Activated T-cell treated with anti-CD3 and anti-CD28 coated beads, Interleukin-2, amount 50 U/mL, for 4 hours (primary cell): ENCODE data around the gene EPB41L2. TPM values are rescaled to one million over a fixed set of nuclear protein-coding genes. Genes with fewer than 3 reads are reported as not detected.

ENCODE experiments used
- ATAC-seq, 2 donors: fragments of 200-7000 bp; cut with Tn5 transposase; one replicate each; pipeline ENCODE4 v1.10.0; 2021
- DNase-seq: peaks from one replicate; pipeline ENCODE4 v3.0.0-alpha.2; 2020
- H3K27me3 Mint-ChIP-seq: one replicate; pipeline ENCODE4 v1.8.0; 2021; ENCODE audit warnings: low read depth, mixed read lengths
- H3K36me3 Mint-ChIP-seq: one replicate; pipeline ENCODE4 v1.8.0; 2022; ENCODE audit warnings: mixed read lengths; ENCODE audit not compliant: insufficient read depth
- H3K4me1 Mint-ChIP-seq: one replicate; pipeline ENCODE4 v1.8.0; 2021; ENCODE audit warnings: low read depth, mixed read lengths
- H3K4me3 Mint-ChIP-seq: one replicate; pipeline ENCODE4 v1.8.0; 2021; ENCODE audit warnings: mild to moderate bottlenecking, moderate library complexity, mixed read lengths
- H3K9me3 Mint-ChIP-seq: one replicate; pipeline ENCODE4 v1.8.0; 2021; ENCODE audit warnings: mixed read lengths
- total RNA-seq, 3 donors: library from RNA; stranded (reverse); gene quantifications; one replicate each; pipeline ENCODE4 v1.2.1, GENCODE V29; 2021

Gene EPB41L2
- total RNA-seq, 3 donors from 2014 or later: 11.7 to 18.0 (median 15.3) TPM

DNA sequence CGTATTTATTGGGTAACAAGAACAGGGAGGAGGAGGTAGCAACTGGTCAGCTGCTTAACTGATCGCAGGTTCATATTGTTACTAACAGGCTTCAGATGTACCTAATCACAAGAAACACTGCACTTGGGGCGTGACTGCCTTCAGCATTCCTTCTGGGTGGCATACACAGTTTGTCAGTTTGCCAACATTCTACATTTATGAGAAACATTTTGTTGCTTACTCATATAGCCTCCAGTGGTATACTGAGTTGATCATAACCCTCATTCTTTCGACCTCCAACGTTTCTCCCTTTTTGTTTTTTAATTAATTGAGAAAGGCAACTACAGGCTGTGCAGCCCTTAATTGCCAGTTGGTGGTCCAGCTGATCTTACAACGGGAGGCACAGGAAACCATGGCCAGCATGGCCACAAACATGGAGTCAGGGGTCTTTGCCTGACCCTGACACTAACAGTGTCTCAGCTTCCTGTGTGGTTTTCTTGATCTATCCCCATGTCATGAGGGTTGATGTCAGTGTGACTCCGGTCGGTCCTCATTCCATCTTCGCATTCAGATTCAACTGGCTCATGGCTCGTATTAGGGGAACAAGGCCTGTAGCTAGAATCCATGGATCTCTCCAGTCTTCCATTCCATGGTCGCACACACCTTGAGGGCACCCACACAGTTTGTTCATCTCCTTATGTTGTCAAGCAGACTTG is 9.4 kb downstream of the EPB41L2 start:
- H3K36me3 Mint-ChIP-seq: peaks cover 20% of the 10 kb centered on the region
- peaks cover 33% of the 10 kb centered on the region for H3K9me3 Mint-ChIP-seq
- no peak for DNase-seq
- no peak overlapping the region for H3K4me3 Mint-ChIP-seq
- H3K27me3 Mint-ChIP-seq: no peaks in the 10 kb centered on the region
- ATAC-seq: no peak
- no peaks in the 10 kb centered on the region for H3K4me1 Mint-ChIP-seq

DNA sequence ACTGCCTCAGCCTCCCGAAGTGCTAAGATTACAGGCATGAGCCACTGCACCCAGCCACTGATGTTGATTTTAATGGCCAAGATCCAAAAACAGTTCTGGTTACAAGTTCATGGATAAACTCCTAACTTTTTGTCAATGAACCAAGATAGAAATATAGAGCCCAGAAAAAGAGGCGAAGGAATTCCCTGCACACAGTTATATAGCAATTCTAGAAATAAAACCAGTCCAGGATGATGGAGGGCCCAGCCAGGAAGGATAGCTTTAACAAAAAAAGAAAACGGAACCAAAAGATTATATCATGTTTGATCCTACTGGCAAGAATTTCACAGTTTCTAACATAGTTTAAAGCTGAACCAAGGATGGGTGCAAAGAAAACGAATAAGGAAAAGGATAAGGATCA is 10.9 kb downstream of the EPB41L2 start:
- ATAC-seq (no peak), DNase-seq (no peak)
- Mint-ChIP-seq H3K27me3 (peaks cover 2% of the 10 kb centered on the region), H3K4me1 (no peaks in the 10 kb centered on the region), H3K4me3 (no peak overlapping the region), H3K36me3 (peaks cover 20% of the 10 kb centered on the region), H3K9me3 (peaks cover 33% of the 10 kb centered on the region)

GRCh38 chr6:131051341-131051740 is 11.7 kb downstream of the EPB41L2 start:
- Mint-ChIP-seq H3K36me3 (peaks cover 19% of the 10 kb centered on the region), H3K9me3 (peaks cover 24% of the 10 kb centered on the region), H3K27me3 (peaks cover 2% of the 10 kb centered on the region), H3K4me1 (no peaks in the 10 kb centered on the region), H3K4me3 (no peak overlapping the region)
- no peak for DNase-seq
- no peak for ATAC-seq

DNA sequence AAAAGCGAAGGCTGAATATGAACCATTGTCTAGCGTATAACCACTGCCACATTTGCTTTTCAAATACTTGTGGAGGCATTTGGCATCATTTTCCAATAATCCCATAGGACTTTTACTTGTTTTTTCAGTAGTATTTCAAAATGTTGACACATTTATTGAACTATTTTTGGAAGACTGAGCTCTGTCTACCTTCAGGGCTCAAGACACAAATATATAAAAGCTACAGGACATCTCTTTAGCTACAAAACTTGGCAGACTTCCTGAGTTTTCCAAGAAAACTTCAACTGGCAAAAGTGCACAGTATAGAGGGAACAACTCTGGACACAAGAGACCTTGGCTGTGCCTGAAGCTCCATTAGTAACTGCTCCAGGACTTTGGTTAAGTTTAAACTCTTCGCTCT is 13.4 kb downstream of the EPB41L2 start:
- DNase-seq: no peak
- Mint-ChIP-seq H3K9me3 (peaks cover 22% of the 10 kb centered on the region), H3K36me3 (peaks cover 20% of the 10 kb centered on the region), H3K4me3 (no peak overlapping the region), H3K27me3 (peaks cover 2% of the 10 kb centered on the region), H3K4me1 (no peaks in the 10 kb centered on the region)
- no peak for ATAC-seq

DNA sequence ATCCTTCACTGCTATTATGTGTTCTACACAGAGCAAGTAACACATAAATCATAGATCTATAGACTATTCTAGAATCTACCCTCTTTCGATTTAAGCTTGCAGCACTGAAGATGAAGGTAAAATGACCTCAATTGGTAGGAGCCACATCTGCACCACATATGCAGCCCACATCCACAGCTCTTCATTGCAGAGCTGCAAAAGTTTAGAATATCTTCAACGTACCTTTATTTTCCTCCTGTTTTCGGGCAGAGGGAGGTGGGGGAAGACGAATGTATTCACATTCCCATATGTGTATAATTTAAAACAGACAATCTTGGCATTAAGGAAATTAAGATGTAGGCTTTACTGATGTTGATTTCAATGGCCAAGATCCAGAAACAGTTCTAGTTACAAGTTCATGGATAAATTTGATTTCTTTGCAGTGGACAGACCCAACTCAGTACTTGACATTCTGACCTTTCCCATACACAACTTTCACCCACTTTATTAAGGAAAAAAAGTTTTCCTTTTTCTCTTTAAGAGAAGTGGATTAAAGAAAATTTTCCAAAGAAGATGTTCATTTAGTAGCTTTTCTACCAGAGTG is 14.0 kb downstream of the EPB41L2 start:
- DNase-seq: no peak
- no peak overlapping the region for H3K4me3 Mint-ChIP-seq
- ATAC-seq: no peak

GRCh38 chr6:131048459-131048858 is 14.6 kb downstream of the EPB41L2 start:
- ATAC-seq (no peak), DNase-seq (no peak)
- peaks cover 11% of the 10 kb centered on the region for H3K36me3 Mint-ChIP-seq
- peaks cover 2% of the 10 kb centered on the region for H3K27me3 Mint-ChIP-seq
- peaks cover 12% of the 10 kb centered on the region for H3K9me3 Mint-ChIP-seq
- H3K4me1 Mint-ChIP-seq: no peaks in the 10 kb centered on the region
- no peak overlapping the region for H3K4me3 Mint-ChIP-seq

More for the DNA sequence above, 14.0 kb downstream of the EPB41L2 start:
- H3K9me3 Mint-ChIP-seq: peaks cover 16% of the 10 kb centered on the region
- no peaks in the 10 kb centered on the region for H3K4me1 Mint-ChIP-seq
- H3K36me3 Mint-ChIP-seq: peaks cover 14% of the 10 kb centered on the region
- peaks cover 2% of the 10 kb centered on the region for H3K27me3 Mint-ChIP-seq

- no peak for ATAC-seq
- H3K27me3 Mint-ChIP-seq: peaks cover 2% of the 10 kb centered on the region
- DNase-seq: no peak
- peaks cover 1% of the 10 kb centered on the region for H3K36me3 Mint-ChIP-seq
- H3K9me3 Mint-ChIP-seq: no peaks in the 10 kb centered on the region
- H3K4me1 Mint-ChIP-seq: no peaks in the 10 kb centered on the region
- no peak overlapping the region for H3K4me3 Mint-ChIP-seq
Measured at GRCh38 chr6:131045139-131045538, 17.9 kb downstream of the EPB41L2 start.

GRCh38 chr6:131043902-131044447 is 19.1 kb downstream of the EPB41L2 start:
- Mint-ChIP-seq H3K4me3 (no peak overlapping the region), H3K27me3 (peaks cover 2% of the 10 kb centered on the region), H3K4me1 (no peaks in the 10 kb centered on the region), H3K9me3 (no peaks in the 10 kb centered on the region), H3K36me3 (peaks cover 1% of the 10 kb centered on the region)
- ATAC-seq (no peak), DNase-seq (no peak)

DNA sequence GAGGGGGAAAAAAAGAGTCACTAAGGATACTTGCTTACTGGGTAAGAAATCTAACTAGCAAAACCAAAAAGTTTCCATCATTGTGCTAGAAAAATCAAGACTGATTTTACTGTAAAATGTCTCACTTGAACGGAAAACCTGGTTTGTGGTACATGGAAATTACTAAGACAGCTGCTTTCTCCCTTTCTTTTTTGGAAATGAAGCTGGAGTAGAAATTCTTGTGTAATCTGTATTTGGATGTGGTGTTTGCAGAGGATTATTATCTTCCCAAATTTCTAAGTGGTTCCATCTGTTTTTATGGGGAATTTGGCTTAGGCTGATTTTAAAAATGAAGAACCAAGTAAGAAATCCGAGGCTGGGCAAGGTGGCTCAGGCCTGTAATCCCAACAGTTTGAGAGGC is 20.4 kb downstream of the EPB41L2 start:
- no peak for DNase-seq
- Mint-ChIP-seq H3K36me3 (peaks cover 1% of the 10 kb centered on the region), H3K4me3 (no peak overlapping the region), H3K27me3 (no peaks in the 10 kb centered on the region), H3K4me1 (no peaks in the 10 kb centered on the region), H3K9me3 (no peaks in the 10 kb centered on the region)
- ATAC-seq: no peak

DNA sequence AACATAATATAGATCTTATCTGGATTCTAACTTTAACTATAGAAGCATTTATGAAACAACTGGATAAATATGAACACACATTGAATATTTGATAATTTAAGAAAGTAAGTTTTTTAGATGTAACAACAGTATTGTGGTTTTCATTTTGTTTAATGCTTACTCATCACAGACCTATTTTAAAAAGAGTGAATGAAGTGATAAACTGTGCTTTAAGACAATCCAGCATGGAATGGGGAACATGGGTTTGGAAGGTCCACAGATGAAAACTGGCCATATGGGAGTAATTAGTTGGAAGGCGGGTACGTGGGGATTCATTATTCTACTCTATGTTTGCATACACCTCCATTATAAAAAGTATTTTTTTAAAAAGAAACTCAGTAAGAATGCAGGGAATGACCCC is 21.2 kb downstream of the EPB41L2 start:
- H3K4me3 Mint-ChIP-seq: no peak overlapping the region
- DNase-seq: no peak
- no peaks in the 10 kb centered on the region for H3K27me3 Mint-ChIP-seq
- H3K9me3 Mint-ChIP-seq: no peaks in the 10 kb centered on the region
- H3K36me3 Mint-ChIP-seq: peaks cover 1% of the 10 kb centered on the region
- no peak for ATAC-seq
- no peaks in the 10 kb centered on the region for H3K4me1 Mint-ChIP-seq

- Mint-ChIP-seq H3K4me3 (no peak overlapping the region), H3K27me3 (no peaks in the 10 kb centered on the region), H3K36me3 (peaks cover 1% of the 10 kb centered on the region), H3K4me1 (no peaks in the 10 kb centered on the region), H3K9me3 (no peaks in the 10 kb centered on the region)
- DNase-seq (no peak), ATAC-seq (no peak)
Measured at GRCh38 chr6:131040866-131041265, 22.2 kb downstream of the EPB41L2 start.

- Mint-ChIP-seq H3K36me3 (no peaks in the 10 kb centered on the region), H3K4me1 (no peaks in the 10 kb centered on the region), H3K9me3 (no peaks in the 10 kb centered on the region), H3K4me3 (no peak overlapping the region), H3K27me3 (no peaks in the 10 kb centered on the region)
- no peak for ATAC-seq
- no peak for DNase-seq
Measured at GRCh38 chr6:131039345-131039680, 23.7 kb downstream of the EPB41L2 start.

DNA sequence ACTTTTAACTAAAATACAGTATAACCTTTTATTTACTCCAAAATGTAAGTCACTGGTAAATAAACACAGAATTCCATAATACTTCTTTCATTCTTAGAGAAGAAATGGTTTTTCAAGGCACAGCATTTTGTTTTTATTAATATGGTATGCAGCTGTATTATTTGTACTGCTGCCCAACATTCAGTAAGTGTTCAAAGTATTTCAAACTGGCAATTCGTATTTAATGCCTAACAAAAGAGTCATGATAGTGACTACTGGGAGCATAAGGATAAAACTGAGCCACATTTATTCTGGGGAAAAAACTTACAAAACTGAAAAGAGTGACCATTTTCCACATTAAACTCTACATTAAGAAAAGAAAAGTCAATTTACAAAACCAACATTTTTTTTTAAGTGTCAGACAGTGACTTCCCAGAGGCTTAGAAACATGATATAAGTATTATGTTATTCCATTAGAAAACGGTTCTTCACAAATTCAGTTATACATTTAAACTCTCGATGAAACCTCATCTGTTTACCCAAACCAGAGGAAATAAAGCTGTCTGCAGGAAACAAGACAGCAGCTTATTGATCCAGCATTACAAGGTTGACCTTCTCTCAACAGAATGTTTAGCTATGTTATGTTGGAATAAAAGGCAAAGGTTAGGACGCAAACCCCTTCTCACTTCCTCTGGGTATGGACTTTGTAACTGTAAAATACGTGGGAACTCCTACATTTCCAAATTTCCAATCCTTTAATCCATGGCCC is 24.3 kb downstream of the EPB41L2 start:
- ATAC-seq: no peak
- Mint-ChIP-seq H3K4me1 (no peaks in the 10 kb centered on the region), H3K27me3 (no peaks in the 10 kb centered on the region), H3K36me3 (no peaks in the 10 kb centered on the region), H3K9me3 (no peaks in the 10 kb centered on the region), H3K4me3 (no peak overlapping the region)
- no peak for DNase-seq

DNA sequence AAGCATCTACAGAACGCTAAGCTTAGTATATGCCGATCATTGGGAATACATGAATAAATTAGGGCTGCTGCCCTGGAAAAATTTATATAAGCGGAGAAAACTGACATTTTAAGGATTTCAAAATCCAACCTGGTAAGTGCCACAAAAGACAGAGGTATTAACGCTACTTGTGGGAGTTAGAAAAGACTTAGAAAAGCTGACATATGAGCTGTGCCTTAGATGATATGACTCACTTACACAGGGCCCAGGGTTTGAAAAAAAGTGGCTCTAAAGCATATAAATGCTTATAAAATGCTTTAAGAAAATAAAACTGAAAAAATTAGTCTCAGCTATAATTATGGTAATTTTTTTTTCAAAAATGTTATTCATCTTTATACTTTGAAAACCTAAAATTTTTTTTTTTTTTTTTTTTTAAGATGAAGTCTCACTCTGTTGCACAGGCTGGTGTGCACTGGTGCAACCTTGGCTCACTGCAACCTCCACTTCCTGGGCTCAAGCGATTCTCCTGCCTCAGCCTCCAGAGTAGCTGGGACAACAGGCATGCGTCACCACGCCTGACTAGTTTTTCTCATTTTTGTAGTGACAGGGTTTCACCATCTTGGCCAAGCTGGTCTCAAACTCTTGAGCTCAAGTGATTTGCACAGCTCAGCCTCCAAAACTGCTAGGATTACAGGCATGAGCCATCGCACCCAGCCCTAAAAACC is 25.7 kb downstream of the EPB41L2 start:
- H3K4me3 Mint-ChIP-seq: no peak overlapping the region
- H3K36me3 Mint-ChIP-seq: no peaks in the 10 kb centered on the region
- ATAC-seq (no peak), DNase-seq (no peak)
- H3K27me3 Mint-ChIP-seq: no peaks in the 10 kb centered on the region
- H3K9me3 Mint-ChIP-seq: no peaks in the 10 kb centered on the region
- H3K4me1 Mint-ChIP-seq: peaks cover 2% of the 10 kb centered on the region
